Rectal smooth muscle tissue (tissue), 1 donor: ENCODE measurements around the gene PLPP1.

ENCODE experiments used
- H3K27ac ChIP-seq: one replicate; pipeline ENCODE4 v1.7.0; 2013; ENCODE audit warnings: low read depth, low read length, inconsistent platforms
- H3K27me3 ChIP-seq: one replicate; pipeline ENCODE4 v1.7.0; 2013; ENCODE audit warnings: low read length; ENCODE audit not compliant: control insufficient read depth, insufficient read depth
- H3K36me3 ChIP-seq: one replicate; pipeline ENCODE4 v1.7.0; 2013; ENCODE audit warnings: low read length; ENCODE audit not compliant: control insufficient read depth, insufficient read depth
- H3K4me1 ChIP-seq: one replicate; pipeline ENCODE4 v1.7.0; 2013; ENCODE audit warnings: low read length; ENCODE audit not compliant: control insufficient read depth, insufficient read depth
- H3K4me3 ChIP-seq: one replicate; pipeline ENCODE4 v1.7.0; 2013; ENCODE audit warnings: low read length
- H3K9ac ChIP-seq: one replicate; pipeline ENCODE4 v1.7.0; 2013; ENCODE audit warnings: low read length

The PLPP1 gene

DNA sequence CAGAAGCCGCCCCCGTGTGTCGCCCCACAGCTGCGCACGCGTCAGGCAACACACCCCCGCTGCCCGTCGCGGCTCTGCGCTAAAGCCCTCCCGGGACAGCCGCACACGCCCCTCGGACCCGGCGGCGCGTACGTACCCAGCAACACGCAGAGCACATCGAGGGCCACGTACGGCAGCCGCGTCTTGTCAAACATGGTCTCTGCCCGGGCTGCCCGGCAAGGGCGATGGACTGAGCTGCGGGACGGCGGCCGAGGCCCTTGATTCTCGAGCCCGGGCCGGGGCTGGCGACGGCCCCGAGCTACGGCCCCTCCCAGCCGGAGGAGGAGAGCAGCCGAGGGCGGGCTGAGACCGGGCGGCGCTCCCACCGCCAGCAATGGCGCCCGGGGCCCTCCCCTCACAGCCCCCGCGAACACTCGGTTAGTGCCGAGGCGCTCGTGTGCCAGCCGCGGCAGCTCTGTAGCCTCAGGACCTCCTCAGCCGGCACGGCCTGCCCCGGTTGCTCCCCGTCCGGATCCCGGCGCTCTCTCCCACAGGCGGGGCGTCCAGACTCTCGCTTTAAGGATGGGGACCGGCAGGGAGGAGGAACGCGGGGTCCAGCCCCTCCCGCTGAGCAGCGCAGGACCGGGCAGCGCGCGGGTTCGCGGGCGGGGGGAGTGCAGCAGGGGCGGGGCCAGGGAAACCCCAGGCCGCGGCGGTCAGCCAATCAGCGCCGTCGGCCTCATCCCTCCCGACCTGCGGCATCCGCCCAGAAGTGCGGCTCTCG is at the start of gene PLPP1:
PLPP1 (minus strand) TSS at position 529 of the 763 bp plus-strand sequence; CDS start at position 194, 335 bp downstream.
- Histone ChIP-seq H3K4me1 (peaks cover 13% of the 10 kb centered on the region), H3K27ac (peak within 1 kb of the TSS; percentile 95), H3K9ac (peak within 1 kb of the TSS; percentile 90), H3K36me3 (no peaks in the 10 kb centered on the region), H3K4me3 (peak within 1 kb of the TSS; percentile 94), H3K27me3 (no peaks in the 10 kb centered on the region)

- Histone ChIP-seq H3K36me3 (no peaks in the 10 kb centered on the region), H3K27ac (no peak overlapping the region), H3K4me3 (no peak overlapping the region), H3K27me3 (no peaks in the 10 kb centered on the region), H3K4me1 (no peaks in the 10 kb centered on the region), H3K9ac (no peak overlapping the region)
Measured at GRCh38 chr5:55583578-55583977, 48.8 kb upstream of the PLPP1 start.

GRCh38 chr5:55582256-55582655 is 47.5 kb upstream of the PLPP1 start:
- H3K27ac ChIP-seq: no peak overlapping the region
- H3K4me3 ChIP-seq: no peak overlapping the region
- H3K4me1 ChIP-seq: peaks cover 7% of the 10 kb centered on the region
- no peak overlapping the region for H3K9ac ChIP-seq
- H3K36me3 ChIP-seq: no peaks in the 10 kb centered on the region
- H3K27me3 ChIP-seq: no peaks in the 10 kb centered on the region

DNA sequence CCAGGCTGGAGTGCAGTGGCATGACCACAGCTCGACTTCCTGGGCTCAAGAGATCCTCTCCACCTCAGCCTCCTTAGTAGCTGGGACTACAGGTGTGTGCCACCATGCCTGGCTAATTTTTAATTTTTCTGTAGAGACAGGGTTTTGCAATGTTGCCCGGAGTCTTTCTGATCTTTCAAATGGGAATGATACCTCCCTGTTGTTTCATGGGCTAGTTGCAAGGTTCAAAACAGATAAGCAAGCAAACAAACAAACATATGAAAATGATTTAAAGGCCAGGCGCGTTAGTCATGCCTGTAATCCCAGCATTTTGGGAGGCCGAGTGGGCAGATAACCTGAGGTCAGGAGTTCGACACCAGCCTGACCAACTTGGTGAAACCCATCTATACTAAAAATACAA is 45.3 kb upstream of the PLPP1 start:
- Histone ChIP-seq H3K27ac (no peak overlapping the region), H3K4me1 (peaks cover 12% of the 10 kb centered on the region), H3K36me3 (no peaks in the 10 kb centered on the region), H3K4me3 (no peak overlapping the region), H3K27me3 (no peaks in the 10 kb centered on the region), H3K9ac (no peak overlapping the region)

DNA sequence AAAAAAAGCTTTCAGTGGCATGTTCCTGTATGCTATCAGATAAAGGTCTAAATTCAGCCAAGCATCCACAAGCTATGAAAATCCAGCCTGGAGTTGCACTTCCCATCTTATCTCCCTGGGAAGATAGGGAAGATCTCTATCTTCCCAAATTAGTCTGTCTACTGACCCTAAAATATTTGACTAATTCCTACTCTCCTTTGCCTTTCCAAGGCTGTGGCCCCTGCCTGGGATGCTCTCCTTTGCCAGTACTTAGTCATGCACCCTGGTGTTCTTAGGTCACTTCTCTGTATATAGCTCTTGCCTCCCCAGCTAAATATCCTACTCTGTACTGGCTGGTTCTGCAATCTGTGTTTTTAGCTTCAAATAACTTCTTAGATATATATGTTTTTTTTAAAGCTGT is 44.0 kb upstream of the PLPP1 start:
- H3K9ac ChIP-seq: no peak overlapping the region
- H3K4me3 ChIP-seq: no peak overlapping the region
- H3K4me1 ChIP-seq: peaks cover 12% of the 10 kb centered on the region
- no peaks in the 10 kb centered on the region for H3K36me3 ChIP-seq
- no peak overlapping the region for H3K27ac ChIP-seq
- H3K27me3 ChIP-seq: no peaks in the 10 kb centered on the region

GRCh38 chr5:55577353-55578060 is 42.7 kb upstream of the PLPP1 start:
- peak overlapping the region; percentile 6 for H3K4me3 ChIP-seq
- no peaks in the 10 kb centered on the region for H3K36me3 ChIP-seq
- peak overlapping the region; percentile 19 for H3K27ac ChIP-seq
- no peaks in the 10 kb centered on the region for H3K27me3 ChIP-seq
- H3K4me1 ChIP-seq: peaks cover 12% of the 10 kb centered on the region
- H3K9ac ChIP-seq: no peak overlapping the region

DNA sequence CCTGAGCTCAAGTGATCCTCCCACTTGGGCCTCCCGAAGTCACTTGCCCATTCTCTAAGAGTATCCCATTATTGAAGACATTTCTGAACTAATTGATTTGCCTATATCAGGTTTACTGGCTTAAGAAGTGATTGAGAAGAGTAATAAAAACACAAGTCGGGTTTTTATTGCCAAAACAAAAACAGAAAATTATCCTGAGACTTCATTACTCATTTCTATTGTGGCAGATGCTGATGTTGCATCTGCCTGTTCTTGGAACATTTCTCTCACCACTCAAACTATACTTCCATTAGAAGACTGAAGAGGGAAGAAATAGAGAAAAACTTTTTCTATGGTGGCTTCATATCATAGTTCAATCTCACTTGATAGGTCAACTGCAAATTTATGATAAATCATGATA is 41.9 kb upstream of the PLPP1 start:
- H3K9ac ChIP-seq: no peak overlapping the region
- H3K4me1 ChIP-seq: peaks cover 12% of the 10 kb centered on the region
- H3K27ac ChIP-seq: peak overlapping the region; percentile 44
- no peaks in the 10 kb centered on the region for H3K27me3 ChIP-seq
- no peaks in the 10 kb centered on the region for H3K36me3 ChIP-seq
- no peak overlapping the region for H3K4me3 ChIP-seq

GRCh38 chr5:55575815-55576583 is 41.2 kb upstream of the PLPP1 start:
- no peaks in the 10 kb centered on the region for H3K36me3 ChIP-seq
- no peaks in the 10 kb centered on the region for H3K27me3 ChIP-seq
- no peak overlapping the region for H3K9ac ChIP-seq
- peaks cover 12% of the 10 kb centered on the region for H3K4me1 ChIP-seq
- no peak overlapping the region for H3K4me3 ChIP-seq
- no peak overlapping the region for H3K27ac ChIP-seq

DNA sequence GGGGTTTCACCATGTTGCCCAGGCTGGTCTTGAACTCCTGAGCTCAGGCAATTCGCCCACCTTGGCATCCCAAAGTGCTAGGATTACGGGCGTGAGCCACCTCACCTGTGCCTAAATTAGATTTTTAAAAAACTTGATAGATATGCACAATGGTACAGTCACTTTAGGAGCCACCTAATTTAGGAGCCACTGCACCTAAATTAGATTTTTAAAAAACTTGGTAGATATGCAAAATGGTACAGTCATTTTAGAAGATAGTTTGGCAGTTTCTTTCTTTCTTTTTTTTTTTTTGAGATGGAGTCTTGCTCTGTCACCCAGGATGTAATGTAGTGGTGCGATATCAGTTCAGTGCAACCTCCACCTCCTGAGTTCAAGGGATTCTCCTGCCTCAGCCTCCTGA is 37.8 kb upstream of the PLPP1 start:
- H3K36me3 ChIP-seq: no peaks in the 10 kb centered on the region
- no peaks in the 10 kb centered on the region for H3K27me3 ChIP-seq
- peaks cover 16% of the 10 kb centered on the region for H3K4me1 ChIP-seq
- H3K9ac ChIP-seq: no peak overlapping the region
- no peak overlapping the region for H3K4me3 ChIP-seq
- H3K27ac ChIP-seq: no peak overlapping the region

GRCh38 chr5:55572020-55572419 is 37.3 kb upstream of the PLPP1 start:
- H3K27me3 ChIP-seq: no peaks in the 10 kb centered on the region
- no peak overlapping the region for H3K9ac ChIP-seq
- no peak overlapping the region for H3K27ac ChIP-seq

DNA sequence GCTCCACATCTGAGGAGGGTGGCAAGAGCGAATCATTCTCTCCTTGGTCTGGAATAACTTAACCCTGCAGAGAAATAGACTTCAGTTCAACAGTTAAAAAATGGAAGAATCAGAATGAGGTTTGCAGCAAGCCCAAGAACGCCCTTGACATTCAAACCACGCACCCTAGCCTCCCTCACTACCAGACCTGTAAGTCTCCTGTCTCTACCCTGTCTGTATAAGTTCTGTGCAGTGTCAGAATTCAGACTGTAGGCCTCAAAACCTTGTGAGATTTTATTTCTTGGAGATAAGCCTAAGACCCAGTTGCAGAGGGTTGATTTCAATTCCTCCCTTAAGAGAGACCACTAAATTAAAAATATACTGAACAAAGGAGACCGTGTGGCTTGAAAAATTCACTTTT is 35.8 kb upstream of the PLPP1 start:
- no peak overlapping the region for H3K9ac ChIP-seq
- no peaks in the 10 kb centered on the region for H3K36me3 ChIP-seq
- H3K4me3 ChIP-seq: no peak overlapping the region
- no peak overlapping the region for H3K27ac ChIP-seq
- peaks cover 7% of the 10 kb centered on the region for H3K4me1 ChIP-seq
- H3K27me3 ChIP-seq: no peaks in the 10 kb centered on the region

More at GRCh38 chr5:55572020-55572419, 37.3 kb upstream of the PLPP1 start:
- no peak overlapping the region for H3K4me3 ChIP-seq
- peaks cover 10% of the 10 kb centered on the region for H3K4me1 ChIP-seq
- H3K36me3 ChIP-seq: no peaks in the 10 kb centered on the region

DNA sequence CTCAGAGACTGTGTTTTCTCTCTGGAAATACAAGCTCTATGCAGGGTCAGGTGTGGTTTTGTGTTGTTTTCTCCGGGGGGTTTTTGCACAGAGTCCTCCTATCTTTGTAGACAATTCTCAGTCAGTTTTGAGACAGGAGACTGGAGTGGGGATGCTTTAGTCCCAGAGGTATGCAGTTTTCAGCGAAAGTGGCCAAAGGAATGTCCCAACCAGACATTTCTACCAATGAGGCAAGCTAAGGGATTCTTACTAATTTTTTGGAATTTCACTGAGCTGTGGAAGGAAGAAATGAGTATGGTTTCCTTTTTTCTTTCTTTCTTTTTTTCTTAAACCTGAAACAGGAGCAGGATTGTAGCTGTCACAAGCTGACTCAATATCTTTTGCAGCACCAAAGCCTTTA is 35.3 kb upstream of the PLPP1 start:
- Histone ChIP-seq H3K4me1 (peaks cover 7% of the 10 kb centered on the region), H3K9ac (no peak overlapping the region), H3K27ac (no peak overlapping the region), H3K27me3 (no peaks in the 10 kb centered on the region), H3K4me3 (no peak overlapping the region), H3K36me3 (no peaks in the 10 kb centered on the region)
